GM21825 (cell line): Measurements from ENCODE around the gene MAP3K3.
"Not testable (repeated sequence)": the region's sequence is repeated elsewhere in the genome, so short reads cannot be mapped to it uniquely, and the experiment has no call there.

Experiments used
- ATAC-seq: cut with Tn5 transposase; IDR thresholded peaks from one replicate; pipeline ENCODE4 v1.9.1; 2021; ENCODE audit warnings: mild to moderate bottlenecking, moderate library complexity; ENCODE audit not compliant: unreplicated experiment

The MAP3K3 gene

DNA sequence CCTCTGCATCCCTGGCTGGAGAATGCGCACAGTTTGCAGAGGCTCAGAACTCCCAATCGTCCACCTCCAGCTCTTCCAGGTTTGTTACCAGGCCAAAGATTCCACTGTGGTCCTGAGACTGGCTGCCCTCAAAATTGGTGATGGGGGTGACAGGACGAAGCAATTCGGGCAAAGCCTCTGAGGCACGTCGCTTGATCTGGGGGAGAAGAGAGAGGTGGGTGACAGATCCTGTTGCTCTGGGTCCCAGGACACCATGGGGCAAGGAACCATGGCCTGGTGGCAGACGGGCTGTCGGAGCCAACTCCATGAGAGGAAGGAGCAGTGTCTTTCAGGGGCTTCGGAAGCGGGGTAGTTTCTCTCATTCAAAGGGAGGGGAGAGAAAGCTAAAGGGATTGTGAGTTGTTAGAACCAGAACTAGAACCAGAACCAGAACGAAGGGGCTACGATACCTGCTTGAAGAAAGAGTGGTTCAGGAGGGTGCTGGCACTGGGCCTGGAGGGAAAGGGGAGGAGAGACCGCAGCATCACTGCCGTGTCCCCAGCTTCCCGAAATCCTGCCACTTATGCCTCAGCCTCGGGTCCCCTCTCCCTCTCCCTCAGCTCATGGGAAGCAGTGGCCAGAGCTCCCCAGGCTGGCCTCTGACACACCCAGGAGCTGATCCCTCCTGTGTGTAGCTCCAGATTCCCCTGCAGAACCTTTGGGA is 81.5 kb downstream of the MAP3K3 start:
- no peak for ATAC-seq

- no peak for ATAC-seq
These were observed 82.0 kb downstream of the MAP3K3 start for GRCh38 chr17:63704259-63704576.

DNA sequence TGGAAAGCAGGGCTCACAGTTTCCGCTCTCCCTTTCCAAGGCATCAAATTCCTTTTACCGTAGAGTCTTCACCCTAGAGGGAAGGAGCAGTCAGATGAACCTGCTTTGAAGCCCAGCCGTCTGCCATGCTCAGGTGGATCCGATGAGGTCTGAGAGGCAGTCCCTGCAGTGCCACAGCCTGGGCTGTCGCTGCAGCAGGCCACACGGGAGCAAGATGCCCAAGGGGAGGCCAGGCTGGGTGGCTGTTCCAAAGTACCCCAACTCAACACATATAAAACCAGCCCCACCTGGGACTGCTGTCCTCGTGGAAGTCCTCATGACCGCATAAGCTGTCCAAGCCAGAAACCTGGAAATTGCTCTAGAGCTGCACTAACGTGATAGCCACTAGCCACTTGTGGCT is 82.6 kb downstream of the MAP3K3 start:
- ATAC-seq: no peak

- ATAC-seq: no peak
These were observed 83.4 kb downstream of the MAP3K3 start for GRCh38 chr17:63705657-63706056.

GRCh38 chr17:63706336-63707082 is 84.3 kb downstream of the MAP3K3 start:
- no peak for ATAC-seq

- no peak for ATAC-seq
These were observed 84.9 kb downstream of the MAP3K3 start for GRCh38 chr17:63707151-63707550.

DNA sequence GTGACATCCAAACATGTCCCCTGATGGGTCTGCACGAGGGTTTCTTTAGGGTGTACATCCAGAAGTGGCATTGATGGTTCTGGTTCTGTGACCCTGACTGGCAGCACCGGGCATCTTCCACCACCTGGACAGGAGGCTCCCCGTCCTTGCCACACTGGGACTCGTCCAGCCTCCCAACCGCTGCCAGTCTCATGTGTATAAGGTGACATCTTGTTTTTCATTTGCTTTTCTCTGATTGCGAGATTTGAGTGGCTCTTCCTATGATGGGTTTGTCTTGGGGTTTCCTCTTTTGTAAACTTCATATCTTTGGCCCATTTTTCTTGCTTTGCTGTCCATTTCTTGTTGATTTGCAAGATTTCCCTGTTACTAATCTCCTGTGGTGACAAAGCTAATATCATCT is 86.9 kb downstream of the MAP3K3 start:
- no peak for ATAC-seq

- ATAC-seq: no peak
These were observed 92.5 kb downstream of the MAP3K3 start for GRCh38 chr17:63714550-63715277.

DNA sequence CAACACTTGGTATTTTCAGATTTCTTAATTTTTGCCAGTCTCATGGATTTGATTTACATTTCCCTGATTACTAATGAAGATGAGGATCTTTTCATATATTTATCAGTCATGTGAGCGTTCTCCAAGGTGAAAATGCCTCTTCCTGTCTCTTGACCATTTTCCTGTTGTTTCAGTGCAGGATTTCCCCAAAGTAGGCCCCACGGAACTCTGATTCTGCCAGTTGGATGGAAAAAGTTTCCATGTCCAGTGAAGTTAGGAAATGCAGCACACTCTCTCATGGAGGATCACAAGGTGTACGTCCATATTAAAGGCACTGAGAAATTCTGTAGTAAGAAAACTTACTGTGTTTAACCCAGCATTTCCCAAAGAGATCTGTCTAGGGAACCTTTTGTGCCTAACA is 94.2 kb downstream of the MAP3K3 start:
- ATAC-seq: no peak

GRCh38 chr17:63718988-63719387 is 96.8 kb downstream of the MAP3K3 start:
- ATAC-seq: no peak

GRCh38 chr17:63720194-63720593 is 98.0 kb downstream of the MAP3K3 start:
- not testable (repeated sequence) for ATAC-seq

- ATAC-seq: no peak
These were observed 100.2 kb downstream of the MAP3K3 start for GRCh38 chr17:63722403-63722802.

DNA sequence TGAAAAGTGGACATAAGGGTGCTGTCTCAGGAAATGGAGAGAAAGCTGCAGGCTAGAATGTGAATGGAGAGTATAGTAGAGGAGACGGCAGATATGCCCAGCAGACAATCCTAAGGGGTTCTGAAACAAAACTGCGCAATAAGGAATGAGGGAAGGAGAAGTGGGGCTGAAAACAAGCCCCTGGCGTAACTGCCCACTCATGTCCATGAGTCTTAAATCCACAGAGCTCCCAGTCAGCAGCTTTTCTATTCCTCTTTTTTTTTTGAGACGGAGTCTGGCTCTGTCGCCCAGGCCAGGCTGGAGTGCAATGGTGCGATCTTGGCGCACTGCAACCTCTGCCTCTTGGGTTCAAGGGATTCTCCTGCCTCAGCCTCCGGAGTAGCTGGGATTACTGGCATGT is 113.5 kb downstream of the MAP3K3 start:
- no peak for ATAC-seq

GRCh38 chr17:63740464-63741142 is 118.4 kb downstream of the MAP3K3 start:
- no peak for ATAC-seq

GRCh38 chr17:63741143-63741407 is 118.9 kb downstream of the MAP3K3 start:
- no peak for ATAC-seq

GRCh38 chr17:63741408-63742173 is 119.4 kb downstream of the MAP3K3 start, which contains the start of gene STRADA:
STRADA (minus strand) TSS chr17:63741799; CDS start chr17:63728369, 13,430 bp downstream.
- ATAC-seq: peak; percentile 89
